H1 (cell line): ENCODE data around the gene GRIA4.

Source experiments
- EP300 ChIP-seq, 2 experiments: IDR thresholded peaks; 1 replicate in 1 of 2; 2 replicates in 1 of 2; pipeline ENCODE4 v1.6.1; 2011 to 2012; ENCODE audit warnings: low read depth in 2 of 2, low read length in 2 of 2, mild to moderate bottlenecking in 2 of 2, borderline replicate concordance in 1 of 2, inconsistent platforms in 1 of 2, moderate library complexity in 1 of 2
- RFX5 ChIP-seq: IDR thresholded peaks from 2 replicates; pipeline ENCODE4 v1.6.1; 2011; ENCODE audit warnings: low read depth, low read length, improper control_type of control experiment, borderline replicate concordance

DNA sequence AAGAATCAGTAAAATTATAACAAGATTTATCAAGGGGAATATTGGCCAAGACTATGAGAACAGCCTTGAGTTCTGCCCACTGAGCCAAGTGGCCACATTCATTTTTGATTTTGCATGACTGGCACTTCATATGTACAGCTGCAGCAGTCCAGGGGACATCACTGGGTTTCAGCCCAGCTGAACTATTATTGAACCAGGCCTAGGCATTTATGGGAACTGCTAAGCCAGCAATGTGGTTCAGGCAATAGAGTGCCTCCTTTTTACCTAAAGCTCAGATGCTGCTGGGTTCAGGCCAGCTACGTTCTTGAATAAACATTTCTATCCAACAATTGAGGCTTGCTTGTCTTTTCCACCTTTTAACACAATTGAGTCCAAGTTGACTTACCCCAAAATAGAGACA lies 215.3 kb downstream of the GRIA4 start:
- TF ChIP-seq EP300 (IDR thresholded peaks at IDR 0.05; ENCODE audit: borderline replicate concordance in 1 of 2, low read depth in 2 of 2, low read length in 2 of 2) (no peak), RFX5 (no peak)
